HCT116 (cell line): ENCODE results near the gene EP400. TPM values are rescaled to one million over a fixed set of nuclear protein-coding genes. Genes with fewer than 3 reads are reported as not detected.

ENCODE experiments used
- ATAC-seq: fragments of 200-7000 bp; cut with Tn5 transposase; 2 replicates; pipeline ENCODE4 v1.9.1; 2020; ENCODE audit warnings: mild to moderate bottlenecking, moderate library complexity
- BruUV-seq: library from RNA; stranded (reverse); fragments of 400-500 nt; replicated peaks from 2 replicates; lab custom pipeline; 2021; lab: Mats Ljungman, UMichigan
- CTCF ChIA-PET: fragments of 300-600 bp; sonication (Branson Sonifier 250); formaldehyde crosslinking; loops from one replicate; lab custom pipeline; 2021; ENCODE audit warnings: antibody characterized with exemption; lab: Charles Lee
- POLR2A ChIA-PET: fragments of 300-600, 350-600 bp; sonication (Branson Sonifier 250); formaldehyde crosslinking; loops from one replicate; lab custom pipeline; 2021; ENCODE audit warnings: antibody characterized with exemption; lab: Charles Lee
- RAD21 ChIA-PET, 2 experiments: fragments of 300-600 bp; sonication (Branson Sonifier 250); formaldehyde crosslinking; loops; one replicate each; lab custom pipeline; 2023; ENCODE audit warnings: low total read pairs in 2 of 2; ENCODE audit not compliant: uncharacterized antibody in 2 of 2, unreplicated experiment in 2 of 2, low non-redundant PET in 1 of 2; lab: Charles Lee
- DNase-seq: peaks from one replicate; pipeline ENCODE4 v3.0.0-alpha.2; 2010; ENCODE audit warnings: low read depth, low spot score
- H2AFZ ChIP-seq: fragments of 200-600 bp; shearing (Covaris generic), sonication (generic); 2 replicates; pipeline ENCODE4 v1.6.1; 2017; ENCODE audit warnings: low read depth, mixed run types, mixed read lengths, antibody characterized with exemption, low read length; ENCODE audit not compliant: poor library complexity, severe bottlenecking
- H3K27ac ChIP-seq: 2 replicates; pipeline ENCODE4 v1.5.1; 2012; ENCODE audit warnings: low read depth, low read length
- H3K27me3 ChIP-seq: fragments of 200-600 bp; sonication (generic); 2 replicates; pipeline ENCODE4 v1.6.1; 2016; ENCODE audit warnings: mixed run types, low read length, mixed read lengths; ENCODE audit not compliant: insufficient read depth
- H3K36me3 ChIP-seq, 2 experiments: fragments of 200-500 bp in 1 of 2; fragments of 200-600 bp in 1 of 2; sonication (Bioruptor generic) in 1 of 2; sonication (generic) in 1 of 2; 2 replicates each; pipeline versions ENCODE4 v1.5.1 to v1.6.1; 2014 to 2016; ENCODE audit warnings: low read length in 2 of 2, inconsistent platforms in 1 of 2, mixed read lengths in 1 of 2, mixed run types in 1 of 2; ENCODE audit not compliant: insufficient read depth in 2 of 2, control insufficient read depth in 1 of 2
- H3K4me1 ChIP-seq, 2 experiments: fragments of 200-600 bp in 1 of 2; sonication (generic) in 1 of 2; 2 replicates each; pipeline versions ENCODE4 v1.5.1 to v1.6.1; 2012 to 2017; ENCODE audit warnings: low read length in 2 of 2, inconsistent platforms in 1 of 2, mild to moderate bottlenecking in 1 of 2, mixed read lengths in 1 of 2, mixed run types in 1 of 2, moderate library complexity in 1 of 2; ENCODE audit not compliant: insufficient read depth in 2 of 2, control insufficient read depth in 1 of 2
- H3K4me2 ChIP-seq: fragments of 200-600 bp; sonication (generic); 2 replicates; pipeline ENCODE4 v1.6.1; 2017; ENCODE audit warnings: mixed run types, low read length, mixed read lengths
- H3K4me3 ChIP-seq, 2 experiments: fragments of 200-600 bp in 1 of 2; sonication (generic) in 1 of 2; replicated peaks in 1 of 2; 2 replicates each; pipeline ENCODE4 v1.5.1; 2011 to 2016; ENCODE audit warnings: low read length in 2 of 2, control low read depth in 1 of 2, low read depth in 1 of 2, mild to moderate bottlenecking in 1 of 2, mixed read lengths in 1 of 2, mixed run types in 1 of 2
- H3K79me2 ChIP-seq: fragments of 200-600 bp; sonication (generic); 2 replicates; pipeline ENCODE4 v1.6.1; 2017; ENCODE audit warnings: mild to moderate bottlenecking, mixed run types, low read length, moderate library complexity, mixed read lengths; ENCODE audit not compliant: insufficient read depth
- H3K9ac ChIP-seq: fragments of 200-600 bp; sonication (generic); 2 replicates; pipeline ENCODE4 v1.6.1; 2016; ENCODE audit warnings: low read length, mixed read lengths
- H3K9me2 ChIP-seq: fragments of 200-600 bp; sonication (generic), shearing (Covaris generic); 2 replicates; pipeline ENCODE4 v1.6.1; 2017; ENCODE audit warnings: mixed run types, mild to moderate bottlenecking, moderate library complexity; ENCODE audit not compliant: insufficient read depth
- H3K9me3 ChIP-seq, 2 experiments: fragments of 200-500 bp in 1 of 2; fragments of 200-600 bp in 1 of 2; sonication (Bioruptor generic) in 1 of 2; sonication (generic) in 1 of 2; 2 replicates each; pipeline ENCODE4 v1.6.1; 2014 to 2017; ENCODE audit warnings: low read length in 2 of 2, mixed read lengths in 2 of 2, inconsistent platforms in 1 of 2, low read depth in 1 of 2, mild to moderate bottlenecking in 1 of 2, mixed run types in 1 of 2, moderate library complexity in 1 of 2; ENCODE audit not compliant: control insufficient read depth in 1 of 2, insufficient read depth in 1 of 2
- H4K20me1 ChIP-seq: fragments of 200-600 bp; sonication (generic), shearing (Covaris generic); 2 replicates; pipeline ENCODE4 v1.6.1; 2017; ENCODE audit warnings: mixed run types, mild to moderate bottlenecking, moderate library complexity; ENCODE audit not compliant: insufficient read depth
- CEBPB ChIP-seq: IDR thresholded peaks from 2 replicates; pipeline ENCODE4 v1.6.1; 2012; ENCODE audit warnings: low read depth
- EGR1 ChIP-seq: IDR thresholded peaks from 2 replicates; pipeline ENCODE4 v1.6.1; 2012; ENCODE audit warnings: low read depth
- ELF1 ChIP-seq: IDR thresholded peaks from 2 replicates; pipeline ENCODE4 v1.6.1; 2012; ENCODE audit warnings: low read depth, borderline replicate concordance
- EZH2 ChIP-seq: fragments of 200-600 bp; sonication (generic); IDR thresholded peaks from 2 replicates; pipeline ENCODE4 v1.6.1; 2017; ENCODE audit warnings: antibody characterized with exemption, mixed run types
- EZH2phosphoT487 ChIP-seq: fragments of 200-600 bp; IDR thresholded peaks from 2 replicates; pipeline ENCODE4 v1.6.1; 2018; ENCODE audit warnings: antibody characterized with exemption, borderline replicate concordance
- FOSL1 ChIP-seq: IDR thresholded peaks from 2 replicates; pipeline ENCODE4 v1.6.1; 2012; ENCODE audit warnings: low read depth
- MAX ChIP-seq: IDR thresholded peaks from 2 replicates; pipeline ENCODE4 v1.6.1; 2012
- POLR2A ChIP-seq: IDR thresholded peaks from 2 replicates; pipeline ENCODE4 v1.7.0; 2011; ENCODE audit warnings: borderline replicate concordance; ENCODE audit not compliant: insufficient read depth, insufficient read length; ENCODE audit errors: extremely low read depth
- RAD21 ChIP-seq: IDR thresholded peaks from 2 replicates; pipeline ENCODE4 v1.6.1; 2012; ENCODE audit warnings: low read depth, mild to moderate bottlenecking
- SRF ChIP-seq: IDR thresholded peaks from 2 replicates; pipeline ENCODE4 v1.6.1; 2012; ENCODE audit warnings: low read depth
- YY1 ChIP-seq: IDR thresholded peaks from 2 replicates; pipeline ENCODE4 v1.6.1; 2011; ENCODE audit warnings: low read length, low read depth, moderate library complexity, mild to moderate bottlenecking; ENCODE audit not compliant: insufficient replicate concordance; ENCODE audit errors: extremely low read depth
- ZFX ChIP-seq: fragments of 450-650 bp; IDR thresholded peaks from 2 replicates; pipeline ENCODE4 v1.6.1; 2017
- ZNF274 ChIP-seq: fragments of 200-500 bp; sonication (Bioruptor generic); IDR thresholded peaks from 2 replicates; pipeline ENCODE4 v1.6.1; 2014; ENCODE audit warnings: mild to moderate bottlenecking, low read depth, low read length, inconsistent platforms
- intact Hi-C: fragments of 100-400 bp; cut with micrococcal nuclease; formaldehyde crosslinking; loops from 2 replicates; pipeline ENCODE4 v1.10.0; 2022
- total RNA-seq: library from RNA; stranded (reverse); gene quantifications from one replicate; pipeline ENCODE4 v1.2.1, GENCODE V29; 2021; ENCODE audit not compliant: unreplicated experiment
- TF ChIP-seq, protein P1 (sequence below): IDR thresholded peaks from 2 replicates; pipeline ENCODE4 v1.6.1; 2011; ENCODE audit warnings: mild to moderate bottlenecking, low read length, moderate library complexity; ENCODE audit not compliant: insufficient replicate concordance; ENCODE audit errors: extremely low read depth
- TF ChIP-seq, protein P2 (sequence below), 3 experiments: fragments of 200-600 bp in 1 of 3; sonication (generic) in 1 of 3; IDR thresholded peaks in 2 of 3; conservative IDR thresholded peaks in 1 of 3; 2 replicates each; pipeline ENCODE4 v1.5.1; 2012 to 2017; ENCODE audit warnings: low read depth in 2 of 3, low read length in 2 of 3, antibody characterized with exemption in 1 of 3, borderline replicate concordance in 1 of 3, control low read depth in 1 of 3, mild to moderate bottlenecking in 1 of 3, mixed read lengths in 1 of 3, mixed run types in 1 of 3, moderate library complexity in 1 of 3; ENCODE audit not compliant: insufficient read depth in 1 of 3
- TF ChIP-seq, protein P3 (sequence below): IDR thresholded peaks from 2 replicates; pipeline ENCODE4 v1.6.1; 2012

The EP400 gene
- total RNA-seq, 1 experiment from 2014 or later: 54.5 TPM

GRCh38 chr12:131913666-131914065 lies 36.1 kb upstream of the EP400 start:
- CTCF ChIA-PET: no interaction called here

More at GRCh38 chr12:131913666-131914065, 36.1 kb upstream of the EP400 start:
- H4K20me1 ChIP-seq: no peaks in the 10 kb centered on the region
- no peaks in the 10 kb centered on the region for H3K27me3 ChIP-seq
- H3K9me3 ChIP-seq: no peaks in the 10 kb centered on the region
- POLR2A ChIA-PET: no interaction called here
- DNase-seq: no peak
- no peak overlapping the region for H3K27ac ChIP-seq
- RAD21 ChIA-PET: no interaction called here
- no peak for ATAC-seq
- no peak overlapping the region for H2AFZ ChIP-seq
- H3K4me1 ChIP-seq: peaks cover 12 to 14% of the 10 kb centered on the region in 2 experiments
- intact Hi-C loops: no loop called here
- H3K9me2 ChIP-seq: no peaks in the 10 kb centered on the region
- H3K9ac ChIP-seq: no peak overlapping the region
- H3K4me3 ChIP-seq: no peak overlapping the region
- no peak overlapping the region for H3K4me2 ChIP-seq
- no peaks in the 10 kb centered on the region for H3K79me2 ChIP-seq
- no TSS peak for BruUV-seq
- peaks cover 0 to 10% of the 10 kb centered on the region in 2 experiments; a peak in 2 of 4 replicates for H3K36me3 ChIP-seq
- TF ChIP-seq CEBPB (no peak), FOSL1 (no peak), POLR2A (no peak), YY1 (no peak), EGR1 (no peak), ZNF274 (no peak), MAX (no peak), EZH2 (no peak), ELF1 (no peak), RAD21 (no peak), ZFX (no peak), SRF (no peak), EZH2phosphoT487 (no peak)
- TF ChIP-seq, protein P1, sequence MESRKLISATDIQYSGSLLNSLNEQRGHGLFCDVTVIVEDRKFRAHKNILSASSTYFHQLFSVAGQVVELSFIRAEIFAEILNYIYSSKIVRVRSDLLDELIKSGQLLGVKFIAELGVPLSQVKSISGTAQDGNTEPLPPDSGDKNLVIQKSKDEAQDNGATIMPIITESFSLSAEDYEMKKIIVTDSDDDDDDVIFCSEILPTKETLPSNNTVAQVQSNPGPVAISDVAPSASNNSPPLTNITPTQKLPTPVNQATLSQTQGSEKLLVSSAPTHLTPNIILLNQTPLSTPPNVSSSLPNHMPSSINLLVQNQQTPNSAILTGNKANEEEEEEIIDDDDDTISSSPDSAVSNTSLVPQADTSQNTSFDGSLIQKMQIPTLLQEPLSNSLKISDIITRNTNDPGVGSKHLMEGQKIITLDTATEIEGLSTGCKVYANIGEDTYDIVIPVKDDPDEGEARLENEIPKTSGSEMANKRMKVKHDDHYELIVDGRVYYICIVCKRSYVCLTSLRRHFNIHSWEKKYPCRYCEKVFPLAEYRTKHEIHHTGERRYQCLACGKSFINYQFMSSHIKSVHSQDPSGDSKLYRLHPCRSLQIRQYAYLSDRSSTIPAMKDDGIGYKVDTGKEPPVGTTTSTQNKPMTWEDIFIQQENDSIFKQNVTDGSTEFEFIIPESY: no peak
- TF ChIP-seq, protein P2, sequence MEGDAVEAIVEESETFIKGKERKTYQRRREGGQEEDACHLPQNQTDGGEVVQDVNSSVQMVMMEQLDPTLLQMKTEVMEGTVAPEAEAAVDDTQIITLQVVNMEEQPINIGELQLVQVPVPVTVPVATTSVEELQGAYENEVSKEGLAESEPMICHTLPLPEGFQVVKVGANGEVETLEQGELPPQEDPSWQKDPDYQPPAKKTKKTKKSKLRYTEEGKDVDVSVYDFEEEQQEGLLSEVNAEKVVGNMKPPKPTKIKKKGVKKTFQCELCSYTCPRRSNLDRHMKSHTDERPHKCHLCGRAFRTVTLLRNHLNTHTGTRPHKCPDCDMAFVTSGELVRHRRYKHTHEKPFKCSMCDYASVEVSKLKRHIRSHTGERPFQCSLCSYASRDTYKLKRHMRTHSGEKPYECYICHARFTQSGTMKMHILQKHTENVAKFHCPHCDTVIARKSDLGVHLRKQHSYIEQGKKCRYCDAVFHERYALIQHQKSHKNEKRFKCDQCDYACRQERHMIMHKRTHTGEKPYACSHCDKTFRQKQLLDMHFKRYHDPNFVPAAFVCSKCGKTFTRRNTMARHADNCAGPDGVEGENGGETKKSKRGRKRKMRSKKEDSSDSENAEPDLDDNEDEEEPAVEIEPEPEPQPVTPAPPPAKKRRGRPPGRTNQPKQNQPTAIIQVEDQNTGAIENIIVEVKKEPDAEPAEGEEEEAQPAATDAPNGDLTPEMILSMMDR (IDR thresholded peaks at IDR 0.05 in 2 of 3, conservative IDR thresholded peaks at IDR 0.05 in 1 of 3; ENCODE audit: borderline replicate concordance in 1 of 3, insufficient read depth in 1 of 3, low read depth in 2 of 3, low read length in 2 of 3): no peak
- TF ChIP-seq, protein P3, sequence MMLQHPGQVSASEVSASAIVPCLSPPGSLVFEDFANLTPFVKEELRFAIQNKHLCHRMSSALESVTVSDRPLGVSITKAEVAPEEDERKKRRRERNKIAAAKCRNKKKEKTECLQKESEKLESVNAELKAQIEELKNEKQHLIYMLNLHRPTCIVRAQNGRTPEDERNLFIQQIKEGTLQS: no peak
